Measurements from ENCODE around the gene MYO1H.
"Not testable (repeated sequence)": the region's sequence is repeated elsewhere in the genome, so short reads cannot be mapped to it uniquely, and the experiment has no call there.

The MYO1H gene

GRCh38 chr12:109343677-109344076 lies 4.0 kb upstream of the MYO1H start:
- no peak for DNase-seq

GRCh38 chr12:109345428-109345827 lies 2.3 kb upstream of the MYO1H start:
- DNase-seq = no peak

- no peak for DNase-seq
These were observed 780 bp upstream of the MYO1H start for GRCh38 chr12:109346920-109347319.

GRCh38 chr12:109352184-109352583 lies 4.5 kb downstream of the MYO1H start:
- DNase-seq = no peak

GRCh38 chr12:109356577-109356976 lies 8.9 kb downstream of the MYO1H start:
- no peak for DNase-seq

- DNase-seq = no peak
These were observed 9.3 kb downstream of the MYO1H start for GRCh38 chr12:109357032-109357431.

- no peak for DNase-seq
These were observed 10.6 kb downstream of the MYO1H start for GRCh38 chr12:109358154-109358869.

- no peak for DNase-seq
These were observed 11.5 kb downstream of the MYO1H start for GRCh38 chr12:109359131-109359690.

- no peak for DNase-seq
These were observed 22.1 kb downstream of the MYO1H start for GRCh38 chr12:109369831-109370230.

GRCh38 chr12:109377139-109377685 lies 29.5 kb downstream of the MYO1H start:
- DNase-seq = no peak

- DNase-seq = no peak
These were observed 30.9 kb downstream of the MYO1H start for GRCh38 chr12:109378569-109378968.

- no peak for DNase-seq
These were observed 34.3 kb downstream of the MYO1H start for GRCh38 chr12:109382031-109382430.

- DNase-seq = no peak
These were observed 35.5 kb downstream of the MYO1H start for GRCh38 chr12:109383240-109383639.

- peak; percentile 38 for DNase-seq
These were observed 37.8 kb downstream of the MYO1H start for GRCh38 chr12:109385339-109386058.

GRCh38 chr12:109386059-109386433 lies 38.3 kb downstream of the MYO1H start:
- no peak for DNase-seq

- peak; percentile 49 for DNase-seq
These were observed 39.9 kb downstream of the MYO1H start for GRCh38 chr12:109387425-109388166.

- DNase-seq = no peak
These were observed 40.5 kb downstream of the MYO1H start for GRCh38 chr12:109388167-109388563.

GRCh38 chr12:109389146-109389545 lies 41.4 kb downstream of the MYO1H start:
- DNase-seq = no peak

GRCh38 chr12:109393437-109394345 lies 46.0 kb downstream of the MYO1H start:
- DNase-seq = peak; percentile 47

GRCh38 chr12:109394891-109395290 lies 47.2 kb downstream of the MYO1H start:
- no peak for DNase-seq

GRCh38 chr12:109404841-109405240 lies 57.1 kb downstream of the MYO1H start:
- DNase-seq = not testable (repeated sequence)

- not testable (repeated sequence) for DNase-seq
These were observed 58.4 kb downstream of the MYO1H start for GRCh38 chr12:109406147-109406546.
